ENCODE results near the gene THBS4. TPM values are rescaled to one million over a fixed set of nuclear protein-coding genes. Genes with fewer than 3 reads are reported as not detected.

The THBS4 gene
- total and polyA plus RNA-seq, 10 of the 15 experiments (the other 5 are each of a cell fraction or from before 2014, with no cell fraction given), result 0.31 to 1.7 (median 0.75) TPM

DNA sequence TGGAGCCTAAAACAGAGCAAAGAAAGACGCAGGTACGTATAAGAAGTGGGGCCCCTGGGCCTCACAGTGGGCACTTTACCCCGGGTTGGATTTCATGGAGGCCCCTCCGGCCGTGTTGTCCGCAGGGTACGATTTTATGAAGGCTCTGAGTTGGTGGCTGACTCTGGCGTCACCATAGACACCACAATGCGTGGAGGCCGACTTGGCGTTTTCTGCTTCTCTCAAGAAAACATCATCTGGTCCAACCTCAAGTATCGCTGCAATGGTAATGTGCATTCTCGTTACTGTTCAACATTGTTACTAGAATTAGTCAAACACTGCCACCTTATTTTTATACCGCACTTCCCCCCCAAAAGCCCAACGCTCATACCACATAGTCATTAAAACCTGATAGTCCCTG, 47.1 kb downstream of the THBS4 start (continued):
- TF ChIP-seq HCFC1 (IDR thresholded peaks at IDR 0.05; ENCODE audit: low read length), result no peak
- no peak for TF ChIP-seq NR2C1 (IDR thresholded peaks at IDR 0.05)
- TF ChIP-seq ATF7 (IDR thresholded peaks at IDR 0.05; ENCODE audit: low read depth), result no peak
- TF ChIP-seq, protein P1, sequence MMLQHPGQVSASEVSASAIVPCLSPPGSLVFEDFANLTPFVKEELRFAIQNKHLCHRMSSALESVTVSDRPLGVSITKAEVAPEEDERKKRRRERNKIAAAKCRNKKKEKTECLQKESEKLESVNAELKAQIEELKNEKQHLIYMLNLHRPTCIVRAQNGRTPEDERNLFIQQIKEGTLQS (IDR thresholded peaks at IDR 0.05; ENCODE audit: borderline replicate concordance, extremely low read depth, low read depth, low read length), result no peak
- TF ChIP-seq BACH1 (IDR thresholded peaks at IDR 0.05; ENCODE audit: borderline replicate concordance), result no peak

DNA sequence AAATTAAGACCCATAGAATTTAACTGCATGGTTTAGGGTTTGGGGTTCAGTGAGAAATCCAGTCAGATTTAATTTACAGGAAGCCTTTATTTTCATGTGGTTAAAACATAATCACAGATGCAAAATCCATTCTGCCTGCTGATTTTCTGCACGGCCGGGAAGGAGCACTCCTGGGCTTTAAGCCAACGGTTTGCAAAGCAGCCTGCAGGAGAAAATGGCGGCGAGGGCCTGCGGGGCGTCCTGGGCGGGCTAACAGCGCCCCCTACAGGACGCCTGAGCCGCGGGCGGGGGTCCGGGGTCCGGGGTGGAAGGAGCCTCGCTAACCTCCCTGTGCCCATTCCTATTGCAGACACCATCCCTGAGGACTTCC, 47.6 kb downstream of the THBS4 start:
- Histone ChIP-seq H2AFZ (ENCODE audit: control insufficient read depth, low read depth, low read length) (peak overlapping the region; percentile 37; the same call in 1 of the 2 replicates), H3K79me2 (ENCODE audit: control insufficient read depth, insufficient read depth, low read length) (no peaks in the 10 kb centered on the region), H3K27ac (ENCODE audit: control insufficient read depth, insufficient read depth) (no peak overlapping the region), H3K4me2 (ENCODE audit: control insufficient read depth, insufficient read depth) (no peak overlapping the region), H3K4me1 (ENCODE audit: control insufficient read depth, insufficient read depth, low read length) (no peaks in the 10 kb centered on the region), H3K4me3 (no peak overlapping the region), H3K9ac (ENCODE audit: control insufficient read depth, insufficient read depth, low read length) (no peak overlapping the region), H3K36me3 (ENCODE audit: control insufficient read depth in 2 of 2, insufficient read depth in 2 of 2, low read length in 1 of 2) (no peaks in the 10 kb centered on the region), H3K9me3 (replicated peaks; ENCODE audit: control insufficient read depth, insufficient read depth, low read length) (no peaks in the 10 kb centered on the region), H3K27me3 (replicated peaks in 1 of 2; ENCODE audit: control insufficient read depth in 2 of 2, insufficient read depth in 2 of 2, low read length in 1 of 2) (no peaks in the 10 kb centered on the region), H4K20me1 (ENCODE audit: control insufficient read depth, insufficient read depth) (no peaks in the 10 kb centered on the region)
- in situ Hi-C loops (cut with MboI), result loop anchor here (5.0 kb wide), 1 partner anchor 520 kb away; no protein-coding TSS in a partner anchor
- FAIRE-seq (no peak), ATAC-seq (peak; percentile 72), DNase-seq (ENCODE audit: low read depth, low spot score) (no peak)
- 1% methylated on average over 16 of the region's 16 CpGs for WGBS (ENCODE audit: insufficient coverage, insufficient replicate concordance, low lambda C conversion rate, missing lambda C conversion rate)
- intact Hi-C loops (cut with micrococcal nuclease; ENCODE audit: unreplicated experiment), result loop anchor here (1.0 to 5.0 kb wide), 5 partner anchors 92 to 380 kb away; partner anchors contain the start of gene MTX3
- SMC1A ChIA-PET (ENCODE audit: uncharacterized antibody, unreplicated experiment), result interaction anchor here (1.0 to 2.6 kb wide), 9 partner anchors 9 to 523 kb away, joined by 3 to 15 read pairs (median 6); no protein-coding TSS in a partner anchor
- POLR2A ChIA-PET, result no interaction called here
- no TSS peak for BruUV-seq (replicated peaks)
- TF ChIP-seq WRNIP1 (IDR thresholded peaks at IDR 0.05; ENCODE audit: borderline replicate concordance, low read depth, low read length) (no peak), IRF4 (IDR thresholded peaks at IDR 0.05; ENCODE audit: low read depth, low read length) (no peak), RAD21 (IDR thresholded peaks at IDR 0.05; ENCODE audit: insufficient read depth, low read depth, low read length) (peak; percentile 63), CTCF (IDR thresholded peaks at IDR 0.05 in 2 of 3, conservative IDR thresholded peaks at IDR 0.05 in 1 of 3; ENCODE audit: control insufficient read depth in 2 of 3, extremely low read depth in 1 of 3, insufficient read depth in 1 of 3, low read depth in 3 of 3, low read length in 3 of 3) (peak; percentile 36 to 78 (median 64)), CHD1 (IDR thresholded peaks at IDR 0.05; ENCODE audit: low read depth, low read length) (no peak), POLR2A (IDR thresholded peaks at IDR 0.05; ENCODE audit: low read depth, low read length) (no peak), PKNOX1 (IDR thresholded peaks at IDR 0.05) (no peak), YY1 (IDR thresholded peaks at IDR 0.05; ENCODE audit: low read depth, low read length) (peak; percentile 95), ZNF274 (IDR thresholded peaks at IDR 0.05; ENCODE audit: insufficient read depth, insufficient read length) (no peak)
- TF ChIP-seq, protein P2, sequence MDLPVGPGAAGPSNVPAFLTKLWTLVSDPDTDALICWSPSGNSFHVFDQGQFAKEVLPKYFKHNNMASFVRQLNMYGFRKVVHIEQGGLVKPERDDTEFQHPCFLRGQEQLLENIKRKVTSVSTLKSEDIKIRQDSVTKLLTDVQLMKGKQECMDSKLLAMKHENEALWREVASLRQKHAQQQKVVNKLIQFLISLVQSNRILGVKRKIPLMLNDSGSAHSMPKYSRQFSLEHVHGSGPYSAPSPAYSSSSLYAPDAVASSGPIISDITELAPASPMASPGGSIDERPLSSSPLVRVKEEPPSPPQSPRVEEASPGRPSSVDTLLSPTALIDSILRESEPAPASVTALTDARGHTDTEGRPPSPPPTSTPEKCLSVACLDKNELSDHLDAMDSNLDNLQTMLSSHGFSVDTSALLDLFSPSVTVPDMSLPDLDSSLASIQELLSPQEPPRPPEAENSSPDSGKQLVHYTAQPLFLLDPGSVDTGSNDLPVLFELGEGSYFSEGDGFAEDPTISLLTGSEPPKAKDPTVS (IDR thresholded peaks at IDR 0.05; ENCODE audit: low read depth, low read length), result no peak
- CTCF ChIA-PET, result interaction anchor here (0.6 to 3.2 kb wide), 48 partner anchors 8 to 1057 kb away, joined by 3 to 28 read pairs (median 4); partner anchors contain the start of gene MTX3
- RAD21 ChIA-PET (ENCODE audit: unreplicated experiment), result interaction anchor here (1.2 to 2.3 kb wide), 6 partner anchors 36 to 204 kb away, joined by 5 to 17 read pairs (median 8); partner anchors contain the start of gene MTX3

Measured in GM12878 (cell line).